Ammon's horn (tissue), 1 donor: ENCODE data around the gene CACNA2D1.
A peak's percentile ranks its signal among the peaks of the same experiment; 100 is the strongest.

Experiments
- DNase-seq: peaks from one replicate; pipeline ENCODE4 v3.0.0-alpha.2; 2016; ENCODE audit warnings: low spot score

The CACNA2D1 gene

DNA sequence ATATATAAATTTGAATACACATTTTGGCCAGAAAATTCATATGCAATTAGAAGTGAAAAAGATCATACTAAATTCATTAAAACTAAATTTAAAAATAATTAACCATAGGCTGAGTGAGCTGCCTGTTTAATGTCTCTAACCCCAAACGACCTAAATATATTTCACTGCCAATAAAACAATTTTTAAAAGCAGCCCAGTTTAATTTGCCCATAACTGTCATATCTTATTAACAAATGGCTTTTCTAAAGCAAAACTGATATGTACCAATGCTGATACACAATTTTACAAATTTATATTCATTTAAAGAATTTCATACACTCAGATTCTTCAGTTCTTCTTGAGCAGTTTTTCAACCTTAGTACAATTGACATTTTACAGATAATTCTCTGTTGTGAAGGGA is 99.9 kb downstream of the CACNA2D1 start:
- DNase-seq, result no peak

DNA sequence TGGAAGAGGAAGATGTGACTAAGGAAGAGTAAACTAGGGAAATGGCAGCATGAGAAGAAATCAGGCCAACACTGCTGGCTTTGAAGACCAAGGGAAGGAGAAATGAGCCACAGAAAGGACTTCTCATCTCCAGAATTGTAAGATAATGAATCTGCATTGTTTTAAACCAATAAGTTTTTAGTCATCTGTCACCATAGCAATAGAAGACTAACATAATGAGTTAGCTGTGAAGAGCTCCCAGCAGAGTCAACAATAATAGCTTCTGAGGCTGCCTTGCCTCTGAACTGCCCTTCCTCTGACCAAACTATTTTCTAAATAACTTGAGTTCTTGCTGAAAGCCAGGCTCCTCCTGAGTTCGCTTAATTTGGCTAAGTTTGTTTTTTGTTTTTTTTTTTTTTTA is 103.6 kb downstream of the CACNA2D1 start:
- DNase-seq, result no peak

GRCh38 chr7:82335927-82336326 is 107.7 kb downstream of the CACNA2D1 start:
- no peak for DNase-seq

- no peak for DNase-seq
Measured at GRCh38 chr7:82335001-82335400, 108.6 kb downstream of the CACNA2D1 start.

DNA sequence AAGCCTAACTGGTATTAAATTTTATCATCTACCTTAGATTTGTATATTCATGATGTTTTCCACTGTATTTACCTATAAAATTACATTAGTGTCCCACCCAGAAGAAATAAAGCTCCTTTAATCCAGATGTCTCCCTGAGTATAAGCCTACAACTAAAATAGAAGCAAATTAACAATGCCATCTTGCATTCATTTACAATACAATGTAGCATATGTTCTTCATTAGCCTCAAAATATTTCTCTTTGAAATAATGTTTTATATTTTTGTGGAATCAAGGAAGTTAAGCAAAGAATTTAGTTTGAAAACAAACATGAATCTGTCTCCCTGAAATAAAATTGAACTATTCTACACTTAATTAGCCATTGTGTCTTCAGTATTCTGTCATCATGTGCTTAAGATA is 112.3 kb downstream of the CACNA2D1 start:
- DNase-seq, result no peak

DNA sequence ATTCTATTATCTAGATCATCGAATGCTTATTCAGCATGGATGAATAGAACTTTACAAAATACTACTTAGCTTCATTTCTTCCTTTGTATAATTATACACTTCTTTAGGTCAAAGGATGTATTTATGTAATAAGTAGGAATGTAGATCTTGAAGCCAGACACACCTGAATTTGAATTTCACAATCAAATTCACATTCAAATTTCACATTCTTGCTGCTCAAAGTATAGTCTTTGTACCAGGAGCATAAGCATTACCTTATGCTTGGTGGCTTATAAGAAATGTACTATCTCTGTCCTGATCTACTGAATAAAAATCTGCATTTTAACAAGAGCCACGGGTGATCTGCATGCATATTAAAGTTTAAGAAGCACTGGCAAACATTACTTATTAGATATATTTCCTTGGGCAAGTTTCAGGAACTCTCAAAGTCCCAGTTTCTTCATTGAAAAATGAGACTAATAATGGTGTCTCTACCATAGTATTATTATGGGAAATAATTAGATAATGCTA is 112.8 kb downstream of the CACNA2D1 start:
- no peak for DNase-seq

DNA sequence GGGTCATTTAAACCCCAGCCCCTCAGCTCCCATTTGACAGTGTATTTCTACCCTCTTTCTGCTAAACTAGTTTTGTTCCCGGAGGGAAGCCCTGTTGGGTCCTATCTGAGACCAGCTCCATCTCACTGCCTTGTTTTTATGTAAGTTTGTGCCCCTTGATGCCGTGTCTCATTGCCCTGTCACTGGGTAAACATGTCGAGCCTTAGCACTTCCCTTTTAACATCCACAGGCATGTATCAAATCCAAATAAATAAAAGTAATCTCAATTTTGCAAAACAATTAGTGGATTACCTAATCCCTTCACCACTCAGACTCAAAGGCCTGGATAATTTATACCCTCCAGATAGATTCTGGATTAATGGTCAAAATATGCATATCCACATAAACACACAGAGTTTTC is 115.7 kb downstream of the CACNA2D1 start:
- DNase-seq, result no peak

DNA sequence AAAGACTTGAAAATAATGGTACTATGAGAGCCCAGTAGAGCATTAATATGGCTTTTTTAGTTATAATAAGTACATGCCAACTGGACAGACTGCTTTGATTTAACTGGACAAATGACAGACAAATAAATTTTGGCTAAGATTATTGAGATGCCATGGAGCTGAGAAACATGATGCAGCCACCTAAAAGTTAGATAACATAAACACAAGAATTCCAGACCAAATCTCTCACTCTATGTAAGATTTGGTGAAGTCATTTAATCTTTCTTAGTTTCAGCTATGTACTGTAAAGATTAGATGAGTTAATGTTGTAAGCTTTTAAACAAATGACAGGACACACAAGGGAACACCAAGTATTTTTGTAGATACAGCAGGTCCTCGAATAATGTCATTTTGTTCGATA is 118.2 kb downstream of the CACNA2D1 start:
- no peak for DNase-seq

DNA sequence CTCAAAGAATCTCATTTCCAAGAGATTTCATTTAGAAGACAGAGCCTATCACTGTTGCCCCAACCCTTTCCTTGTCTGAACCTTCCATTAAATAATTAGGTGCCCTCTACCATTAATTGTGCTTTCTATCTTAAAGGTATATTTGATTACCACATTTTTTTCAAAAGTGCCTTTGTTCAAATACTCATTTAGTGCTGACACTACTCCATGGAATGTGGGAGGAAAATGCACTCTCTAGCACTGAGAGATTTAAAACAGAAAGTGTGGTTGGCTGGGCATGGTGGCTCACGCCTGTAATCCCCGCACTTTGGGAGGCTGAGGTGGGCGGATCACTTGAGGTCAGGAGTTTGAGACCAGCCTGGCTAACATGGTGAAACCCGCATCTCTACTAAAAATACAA is 119.8 kb downstream of the CACNA2D1 start:
- DNase-seq, result no peak

DNA sequence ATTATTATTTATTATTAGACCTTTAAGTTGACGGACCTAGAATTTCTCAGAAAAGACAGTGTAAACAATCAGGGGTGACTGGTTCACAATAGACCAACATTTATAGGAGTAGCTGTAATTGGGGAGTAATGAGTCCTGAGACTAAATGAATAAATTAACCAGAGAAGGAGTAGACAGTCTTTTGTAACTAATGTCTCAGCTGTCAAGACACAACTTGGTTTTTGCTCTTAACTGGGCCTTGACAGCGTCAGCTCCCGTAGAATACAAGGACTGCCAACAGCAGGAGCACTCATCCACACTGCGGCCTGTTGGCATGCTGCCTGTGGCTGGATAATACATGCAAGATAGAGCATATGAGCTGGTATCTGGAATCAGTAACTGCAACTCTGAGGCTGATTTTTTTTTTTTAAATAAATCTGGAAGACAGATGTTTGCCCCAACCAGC is 123.9 kb downstream of the CACNA2D1 start:
- peak; percentile 92 for DNase-seq

- no peak for DNase-seq
Measured at GRCh38 chr7:82318786-82319185, 124.8 kb downstream of the CACNA2D1 start.

DNA sequence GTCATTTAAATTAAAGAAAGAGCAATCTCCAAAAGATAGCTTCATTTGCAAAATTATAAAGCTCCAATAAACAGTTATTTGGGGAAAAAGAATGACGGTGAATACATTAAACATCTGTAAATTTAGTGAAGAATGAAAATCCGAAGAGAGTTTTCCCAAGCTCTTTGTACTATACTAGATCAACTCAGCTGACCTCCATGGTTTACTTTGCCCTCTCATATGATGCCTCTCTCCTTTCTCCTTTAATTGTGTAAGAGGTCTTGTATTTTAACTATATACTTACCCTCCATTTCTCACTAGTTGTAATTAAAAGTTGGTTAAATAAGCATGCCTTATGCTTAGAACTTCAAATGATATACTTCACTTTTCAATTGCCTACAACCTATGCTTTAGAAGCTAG is 125.8 kb downstream of the CACNA2D1 start:
- no peak for DNase-seq

GRCh38 chr7:82317257-82317721 is 126.3 kb downstream of the CACNA2D1 start:
- DNase-seq, result no peak

GRCh38 chr7:82313269-82313668 is 130.3 kb downstream of the CACNA2D1 start:
- no peak for DNase-seq

GRCh38 chr7:82312646-82313045 is 130.9 kb downstream of the CACNA2D1 start:
- no peak for DNase-seq

GRCh38 chr7:82305347-82306005 is 138.1 kb downstream of the CACNA2D1 start:
- no peak for DNase-seq

- DNase-seq, result no peak
Measured at GRCh38 chr7:82294865-82295264, 148.7 kb downstream of the CACNA2D1 start.

GRCh38 chr7:82294382-82294784 is 149.2 kb downstream of the CACNA2D1 start:
- DNase-seq, result no peak

GRCh38 chr7:82293467-82293866 is 150.1 kb downstream of the CACNA2D1 start:
- DNase-seq, result no peak

GRCh38 chr7:82291931-82292330 is 151.6 kb downstream of the CACNA2D1 start:
- DNase-seq, result no peak

GRCh38 chr7:82289889-82290288 is 153.7 kb downstream of the CACNA2D1 start:
- DNase-seq, result no peak

GRCh38 chr7:82289152-82289535 is 154.4 kb downstream of the CACNA2D1 start:
- peak; percentile 32 for DNase-seq

DNA sequence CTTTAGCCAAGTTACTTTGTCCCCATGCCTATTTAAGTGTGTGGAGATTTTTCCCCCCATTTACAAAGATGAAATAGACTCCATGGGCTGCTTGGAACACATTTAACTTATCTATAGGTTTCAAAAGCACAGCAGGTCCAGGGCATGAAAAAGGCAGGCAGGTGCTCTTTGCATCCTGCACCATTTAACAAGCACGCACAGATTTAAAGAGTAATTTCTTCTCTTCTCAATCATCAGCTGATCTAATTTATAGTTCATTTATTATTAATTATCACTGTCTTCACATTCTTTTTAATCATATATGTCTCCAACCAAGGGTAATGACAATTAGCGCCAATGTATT is 156.8 kb downstream of the CACNA2D1 start:
- DNase-seq, result no peak

GRCh38 chr7:82286096-82286797 is 157.3 kb downstream of the CACNA2D1 start:
- no peak for DNase-seq
